ENCODE data around the gene TUBB8.

Gene TUBB8

GRCh38 chr10:48996-49395 is at the start of gene TUBB8:
Gene TUBB8 (minus strand): TSS chr10:49296. CDS start chr10:49238, 58 bp downstream.
- H3K4me3 ChIP-seq (ENCODE audit: low read length), result no peak within 1 kb of the TSS
- no peaks in the 10 kb centered on the region for H3K9me3 ChIP-seq (ENCODE audit: control insufficient read depth, low read length)
- H3K36me3 ChIP-seq (ENCODE audit: control insufficient read depth, insufficient read depth, low read length, severe bottlenecking), result no peaks in the 10 kb centered on the region
- H3K27me3 ChIP-seq (replicated peaks; ENCODE audit: control insufficient read depth, insufficient read depth, low read length), result no peaks in the 10 kb centered on the region
- no peak for DNase-seq (ENCODE audit: low read depth)
- H3K9ac ChIP-seq (ENCODE audit: low read length), result no peak within 1 kb of the TSS
- no peaks in the 10 kb centered on the region for H3K4me1 ChIP-seq (ENCODE audit: control insufficient read depth, insufficient read depth, low read length)

- no peaks in the 10 kb centered on the region for H3K36me3 ChIP-seq (ENCODE audit: control insufficient read depth, insufficient read depth, low read length, severe bottlenecking)
- no peak overlapping the region for H3K9ac ChIP-seq (ENCODE audit: low read length)
- DNase-seq (ENCODE audit: low read depth), result no peak
- peaks cover 5% of the 10 kb centered on the region for H3K27me3 ChIP-seq (replicated peaks; ENCODE audit: control insufficient read depth, insufficient read depth, low read length)
- no peaks in the 10 kb centered on the region for H3K4me1 ChIP-seq (ENCODE audit: control insufficient read depth, insufficient read depth, low read length)
- no peak overlapping the region for H3K4me3 ChIP-seq (ENCODE audit: low read length)
- H3K9me3 ChIP-seq (ENCODE audit: control insufficient read depth, low read length), result peaks cover 43% of the 10 kb centered on the region
Observed at GRCh38 chr10:96466-96865, 47.4 kb upstream of the TUBB8 start.

DNA sequence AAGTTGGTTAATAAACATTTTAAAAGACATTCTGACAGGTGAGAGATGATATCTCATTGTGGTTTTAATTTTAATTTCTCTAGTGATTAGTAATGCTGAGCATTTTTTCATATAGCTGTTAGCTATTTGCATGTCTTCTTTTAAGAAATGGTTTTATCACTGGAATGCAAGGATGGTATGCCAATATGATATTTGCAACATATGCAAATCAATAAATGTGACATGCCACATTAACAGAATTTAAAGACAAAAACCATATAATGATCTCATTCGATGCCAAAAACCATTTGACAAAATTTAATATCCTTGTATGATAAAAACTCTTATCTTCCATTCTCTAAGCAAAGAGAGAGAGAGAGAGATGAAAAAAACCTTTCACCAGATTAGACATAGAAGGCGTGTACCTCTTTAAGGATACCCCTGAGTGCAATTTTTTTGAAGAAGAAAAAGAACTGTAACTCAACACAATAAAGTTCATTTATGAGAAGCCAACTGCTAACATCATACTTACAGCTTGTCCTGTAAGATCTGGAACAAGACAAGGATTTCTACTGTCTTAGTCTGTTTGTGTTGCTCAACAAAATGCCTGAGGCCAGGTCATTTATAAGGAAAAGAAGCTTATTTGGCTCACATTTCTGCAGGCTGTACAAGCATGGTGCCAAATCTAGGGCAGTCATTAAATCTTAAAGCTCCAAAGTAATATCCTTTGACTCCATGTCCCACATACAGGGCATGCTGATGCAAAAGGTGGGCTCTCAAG is 46.4 kb upstream of the TUBB8 start:
- H3K4me3 ChIP-seq (ENCODE audit: low read length), result no peak overlapping the region
- no peaks in the 10 kb centered on the region for H3K36me3 ChIP-seq (ENCODE audit: control insufficient read depth, insufficient read depth, low read length, severe bottlenecking)
- peaks cover 5% of the 10 kb centered on the region for H3K27me3 ChIP-seq (replicated peaks; ENCODE audit: control insufficient read depth, insufficient read depth, low read length)
- no peak overlapping the region for H3K9ac ChIP-seq (ENCODE audit: low read length)
- H3K9me3 ChIP-seq (ENCODE audit: control insufficient read depth, low read length), result peaks cover 43% of the 10 kb centered on the region
- DNase-seq (ENCODE audit: low read depth), result no peak
- no peaks in the 10 kb centered on the region for H3K4me1 ChIP-seq (ENCODE audit: control insufficient read depth, insufficient read depth, low read length)

DNA sequence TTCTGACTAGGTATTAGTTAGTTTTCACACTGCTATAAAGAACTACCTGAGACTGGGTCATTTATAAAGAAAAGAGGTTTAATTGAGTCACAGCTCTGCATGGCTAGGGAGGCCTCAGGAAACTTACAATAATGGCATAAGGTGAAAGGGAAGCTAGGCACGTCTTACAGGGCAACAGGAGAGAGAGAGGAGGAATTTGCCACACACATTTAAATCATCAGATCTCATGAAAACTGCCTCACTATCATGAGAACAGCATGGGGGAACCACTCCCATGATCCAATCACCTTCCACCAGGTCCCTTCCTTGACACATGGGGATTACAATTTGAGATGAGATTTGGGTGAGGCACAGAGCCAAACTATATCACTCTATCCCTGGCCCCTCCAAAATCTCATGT is 45.5 kb upstream of the TUBB8 start:
- DNase-seq (ENCODE audit: low read depth), result no peak
- no peaks in the 10 kb centered on the region for H3K36me3 ChIP-seq (ENCODE audit: control insufficient read depth, insufficient read depth, low read length, severe bottlenecking)
- H3K9ac ChIP-seq (ENCODE audit: low read length), result no peak overlapping the region
- peaks cover 43% of the 10 kb centered on the region for H3K9me3 ChIP-seq (ENCODE audit: control insufficient read depth, low read length)
- H3K4me1 ChIP-seq (ENCODE audit: control insufficient read depth, insufficient read depth, low read length), result no peaks in the 10 kb centered on the region
- peaks cover 8% of the 10 kb centered on the region for H3K27me3 ChIP-seq (replicated peaks; ENCODE audit: control insufficient read depth, insufficient read depth, low read length)
- H3K4me3 ChIP-seq (ENCODE audit: low read length), result no peak overlapping the region

GRCh38 chr10:92846-93245 is 43.8 kb upstream of the TUBB8 start:
- H3K9me3 ChIP-seq (ENCODE audit: control insufficient read depth, low read length), result peaks cover 35% of the 10 kb centered on the region
- no peak overlapping the region for H3K4me3 ChIP-seq (ENCODE audit: low read length)
- DNase-seq (ENCODE audit: low read depth), result no peak
- H3K36me3 ChIP-seq (ENCODE audit: control insufficient read depth, insufficient read depth, low read length, severe bottlenecking), result no peaks in the 10 kb centered on the region
- H3K4me1 ChIP-seq (ENCODE audit: control insufficient read depth, insufficient read depth, low read length), result no peaks in the 10 kb centered on the region
- H3K27me3 ChIP-seq (replicated peaks; ENCODE audit: control insufficient read depth, insufficient read depth, low read length), result peaks cover 8% of the 10 kb centered on the region
- H3K9ac ChIP-seq (ENCODE audit: low read length), result no peak overlapping the region

DNA sequence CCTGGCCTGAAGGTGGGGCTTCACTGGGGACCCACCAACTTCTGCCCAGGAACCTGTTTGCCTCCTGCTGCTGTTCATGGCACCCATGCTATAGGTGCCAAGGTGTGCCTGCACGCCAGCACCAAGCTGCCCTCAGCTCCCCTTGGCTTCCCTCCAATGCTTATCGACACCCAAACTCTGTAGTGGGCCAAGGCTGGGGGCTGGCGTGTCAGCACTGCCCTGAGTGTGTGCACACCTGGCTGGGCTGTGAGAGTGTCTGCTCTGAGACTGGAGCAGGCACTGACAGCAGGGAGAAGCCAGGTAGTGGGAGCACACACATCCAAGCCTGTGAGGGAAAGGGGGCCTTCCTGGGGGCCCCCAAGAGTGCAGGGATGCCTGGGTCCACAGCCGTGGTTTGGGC is 43.1 kb upstream of the TUBB8 start:
- Histone ChIP-seq H3K36me3 (ENCODE audit: control insufficient read depth, insufficient read depth, low read length, severe bottlenecking) (no peaks in the 10 kb centered on the region), H3K9me3 (ENCODE audit: control insufficient read depth, low read length) (peaks cover 29% of the 10 kb centered on the region), H3K4me1 (ENCODE audit: control insufficient read depth, insufficient read depth, low read length) (no peaks in the 10 kb centered on the region), H3K9ac (ENCODE audit: low read length) (no peak overlapping the region), H3K27me3 (replicated peaks; ENCODE audit: control insufficient read depth, insufficient read depth, low read length) (peaks cover 13% of the 10 kb centered on the region), H3K4me3 (ENCODE audit: low read length) (no peak overlapping the region)
- DNase-seq (ENCODE audit: low read depth), result no peak

DNA sequence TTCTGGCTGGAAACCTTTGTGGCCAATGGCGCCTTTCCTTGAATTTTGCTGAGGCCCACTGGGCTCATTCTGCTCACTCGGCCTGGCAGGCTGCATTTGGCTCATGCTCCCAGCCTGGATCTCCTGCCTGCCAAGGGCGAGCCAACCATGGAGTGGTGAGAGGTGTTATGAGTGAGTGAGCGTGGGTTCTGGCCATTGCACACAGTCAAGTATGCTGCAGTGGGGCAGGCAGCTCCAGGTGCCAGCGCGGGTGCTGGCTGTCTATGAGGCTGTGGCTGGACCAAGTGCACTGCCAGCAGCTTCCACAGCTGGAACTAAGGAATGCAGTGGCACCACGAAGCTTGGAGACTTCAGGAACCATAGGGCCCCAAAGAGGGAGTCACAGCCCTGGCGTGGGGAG is 42.2 kb upstream of the TUBB8 start:
- peaks cover 16% of the 10 kb centered on the region for H3K27me3 ChIP-seq (replicated peaks; ENCODE audit: control insufficient read depth, insufficient read depth, low read length)
- no peaks in the 10 kb centered on the region for H3K36me3 ChIP-seq (ENCODE audit: control insufficient read depth, insufficient read depth, low read length, severe bottlenecking)
- H3K9me3 ChIP-seq (ENCODE audit: control insufficient read depth, low read length), result peaks cover 23% of the 10 kb centered on the region
- no peak overlapping the region for H3K4me3 ChIP-seq (ENCODE audit: low read length)
- H3K9ac ChIP-seq (ENCODE audit: low read length), result no peak overlapping the region
- DNase-seq (ENCODE audit: low read depth), result no peak
- no peaks in the 10 kb centered on the region for H3K4me1 ChIP-seq (ENCODE audit: control insufficient read depth, insufficient read depth, low read length)

- no peak overlapping the region for H3K4me3 ChIP-seq (ENCODE audit: low read length)
- no peaks in the 10 kb centered on the region for H3K4me1 ChIP-seq (ENCODE audit: control insufficient read depth, insufficient read depth, low read length)
- H3K36me3 ChIP-seq (ENCODE audit: control insufficient read depth, insufficient read depth, low read length, severe bottlenecking), result no peaks in the 10 kb centered on the region
- peaks cover 18% of the 10 kb centered on the region for H3K27me3 ChIP-seq (replicated peaks; ENCODE audit: control insufficient read depth, insufficient read depth, low read length)
- peaks cover 12% of the 10 kb centered on the region for H3K9me3 ChIP-seq (ENCODE audit: control insufficient read depth, low read length)
- H3K9ac ChIP-seq (ENCODE audit: low read length), result no peak overlapping the region
- DNase-seq (ENCODE audit: low read depth), result no peak
Observed at GRCh38 chr10:90161-90560, 41.1 kb upstream of the TUBB8 start.

- Histone ChIP-seq H3K4me1 (ENCODE audit: control insufficient read depth, insufficient read depth, low read length) (no peaks in the 10 kb centered on the region), H3K4me3 (ENCODE audit: low read length) (no peak overlapping the region), H3K36me3 (ENCODE audit: control insufficient read depth, insufficient read depth, low read length, severe bottlenecking) (no peaks in the 10 kb centered on the region), H3K9me3 (ENCODE audit: control insufficient read depth, low read length) (peaks cover 3% of the 10 kb centered on the region), H3K9ac (ENCODE audit: low read length) (no peak overlapping the region), H3K27me3 (replicated peaks; ENCODE audit: control insufficient read depth, insufficient read depth, low read length) (peaks cover 27% of the 10 kb centered on the region)
- DNase-seq (ENCODE audit: low read depth), result no peak
Observed at GRCh38 chr10:89248-89647, 40.2 kb upstream of the TUBB8 start.

- no peak overlapping the region for H3K9ac ChIP-seq (ENCODE audit: low read length)
- no peak for DNase-seq (ENCODE audit: low read depth)
- H3K27me3 ChIP-seq (replicated peaks; ENCODE audit: control insufficient read depth, insufficient read depth, low read length), result peaks cover 30% of the 10 kb centered on the region
- no peak overlapping the region for H3K4me3 ChIP-seq (ENCODE audit: low read length)
- no peaks in the 10 kb centered on the region for H3K9me3 ChIP-seq (ENCODE audit: control insufficient read depth, low read length)
- no peaks in the 10 kb centered on the region for H3K4me1 ChIP-seq (ENCODE audit: control insufficient read depth, insufficient read depth, low read length)
- no peaks in the 10 kb centered on the region for H3K36me3 ChIP-seq (ENCODE audit: control insufficient read depth, insufficient read depth, low read length, severe bottlenecking)
Observed at GRCh38 chr10:88253-88652, 39.2 kb upstream of the TUBB8 start.

GRCh38 chr10:87177-88080 is 38.3 kb upstream of the TUBB8 start:
- no peak overlapping the region for H3K4me3 ChIP-seq (ENCODE audit: low read length)
- no peak for DNase-seq (ENCODE audit: low read depth)
- H3K36me3 ChIP-seq (ENCODE audit: control insufficient read depth, insufficient read depth, low read length, severe bottlenecking), result no peaks in the 10 kb centered on the region
- no peak overlapping the region for H3K9ac ChIP-seq (ENCODE audit: low read length)
- peaks cover 34% of the 10 kb centered on the region for H3K27me3 ChIP-seq (replicated peaks; ENCODE audit: control insufficient read depth, insufficient read depth, low read length)
- H3K9me3 ChIP-seq (ENCODE audit: control insufficient read depth, low read length), result no peaks in the 10 kb centered on the region
- no peaks in the 10 kb centered on the region for H3K4me1 ChIP-seq (ENCODE audit: control insufficient read depth, insufficient read depth, low read length)

Measured in adipocyte (in vitro differentiated cells).